Epidermal melanocyte (primary cell): ENCODE data around the gene STT3A.

Experiments
- DNase-seq: peaks from one replicate; pipeline ENCODE4 v3.0.0; 2011; ENCODE audit warnings: low spot score; ENCODE audit not compliant: insufficient read length

Gene STT3A

DNA sequence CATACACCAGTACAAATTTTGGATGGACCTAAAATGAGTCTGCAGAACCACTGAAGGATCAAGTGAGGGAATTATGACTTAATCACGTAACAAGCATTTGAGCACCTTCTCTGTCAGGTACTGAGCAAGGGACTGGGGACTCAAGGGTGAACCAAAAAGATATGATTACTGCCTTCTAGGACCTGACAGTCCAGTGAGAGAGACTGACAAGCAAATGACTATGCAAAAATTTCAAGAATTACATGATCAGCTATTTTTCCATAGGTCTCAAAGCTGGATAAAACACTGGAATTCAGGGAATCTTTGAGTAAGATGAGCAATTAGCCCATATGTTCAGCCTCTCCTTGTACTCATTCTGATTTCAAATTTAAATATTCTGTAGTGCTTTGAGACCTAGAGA, 5.2 kb upstream of the STT3A start:
- no peak for DNase-seq

DNA sequence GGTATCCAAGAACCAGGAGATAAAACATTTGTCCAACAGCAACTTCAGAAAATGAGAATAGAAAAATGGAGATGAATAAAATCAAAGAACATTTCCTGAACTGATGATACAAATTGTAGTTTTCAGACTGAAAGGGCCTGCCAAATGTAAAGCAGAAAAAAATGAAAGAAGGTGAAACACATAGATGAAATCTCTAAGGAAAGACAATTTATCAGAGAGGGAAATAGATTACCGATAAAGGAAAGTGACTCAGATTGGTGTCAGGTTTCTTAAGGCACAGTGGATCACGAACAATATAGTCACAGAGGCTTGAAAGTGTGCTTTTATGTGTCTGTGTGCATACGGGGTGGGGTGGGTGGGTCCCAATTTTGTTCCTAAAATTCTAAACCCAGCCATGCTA, 4.1 kb upstream of the STT3A start:
- DNase-seq = no peak

GRCh38 chr11:125591649-125592304, 875 bp upstream of the STT3A start:
- no peak for DNase-seq

- no peak for DNase-seq
Observed at GRCh38 chr11:125593114-125593820, 615 bp downstream of the STT3A start.

DNA sequence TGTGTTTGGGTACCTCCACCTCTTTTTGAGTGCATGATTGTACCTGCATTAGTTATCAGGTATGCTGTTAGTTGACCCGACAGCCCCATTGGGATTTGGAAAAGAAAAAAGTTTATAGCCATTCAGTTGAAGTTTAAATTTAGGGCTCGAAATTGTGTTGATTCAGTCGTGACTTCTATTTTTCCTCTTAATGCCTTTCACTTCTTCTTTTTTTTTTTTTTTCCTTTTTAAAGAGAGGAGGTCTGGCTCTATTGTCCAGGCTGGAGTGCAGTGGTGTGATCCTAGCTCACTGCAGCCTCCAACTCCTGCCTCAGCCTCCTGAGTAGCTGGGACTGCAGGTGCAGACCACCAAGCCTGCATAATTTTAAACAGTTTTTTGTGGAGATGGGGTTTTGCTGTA, 2.3 kb downstream of the STT3A start:
- no peak for DNase-seq

- no peak for DNase-seq
Observed at GRCh38 chr11:125600663-125601062, 8.0 kb downstream of the STT3A start.

GRCh38 chr11:125603207-125603606, 10.6 kb downstream of the STT3A start:
- no peak for DNase-seq

DNA sequence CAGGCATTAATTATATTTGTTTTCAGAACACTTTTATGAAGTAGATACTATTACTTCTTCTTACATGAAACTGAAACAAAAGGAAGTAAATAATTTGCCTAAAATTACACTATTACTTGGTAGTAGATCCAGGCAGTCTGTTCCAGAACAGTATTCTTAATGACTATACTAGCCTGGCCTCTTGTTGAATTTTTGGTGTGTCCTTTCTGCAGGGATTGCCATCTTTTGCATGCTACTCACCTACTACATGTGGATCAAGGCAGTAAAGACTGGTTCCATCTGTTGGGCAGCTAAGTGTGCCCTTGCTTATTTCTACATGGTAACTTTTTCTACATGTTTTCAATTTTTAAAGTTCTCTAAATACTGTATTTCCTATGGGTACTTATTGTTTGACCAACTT, 12.8 kb downstream of the STT3A start:
- DNase-seq = no peak

- DNase-seq = no peak
Observed at GRCh38 chr11:125609545-125609944, 16.9 kb downstream of the STT3A start.

- no peak for DNase-seq
Observed at GRCh38 chr11:125618383-125618782, 25.7 kb downstream of the STT3A start.

DNA sequence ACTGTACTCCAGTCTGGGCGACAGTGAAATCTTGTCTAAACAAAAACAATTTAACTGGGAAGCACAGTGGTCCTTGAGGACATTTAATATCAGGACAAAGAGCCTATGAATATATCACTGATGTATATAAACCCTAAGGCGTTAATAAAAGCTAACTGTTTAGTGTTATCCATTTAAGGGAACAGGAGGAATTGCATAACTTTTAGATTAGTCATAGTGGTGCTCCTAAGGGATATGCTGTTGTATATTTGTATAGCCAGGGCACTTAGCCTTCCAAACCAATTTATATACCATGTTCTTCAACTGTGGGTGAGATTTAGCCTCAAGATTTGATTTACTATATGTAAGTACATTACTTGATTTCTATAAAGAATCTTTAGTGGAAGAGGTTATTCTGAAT, 29.3 kb downstream of the STT3A start:
- no peak for DNase-seq

GRCh38 chr11:125623064-125623463, 30.4 kb downstream of the STT3A start:
- no peak for DNase-seq

- DNase-seq = no peak
Observed at GRCh38 chr11:125624756-125625213, 32.1 kb downstream of the STT3A start, which contains the start of gene CHEK1. TSS of gene CHEK1 (plus strand) at chr11:125625163. CDS start at chr11:125626769, 1,606 bp downstream.

DNA sequence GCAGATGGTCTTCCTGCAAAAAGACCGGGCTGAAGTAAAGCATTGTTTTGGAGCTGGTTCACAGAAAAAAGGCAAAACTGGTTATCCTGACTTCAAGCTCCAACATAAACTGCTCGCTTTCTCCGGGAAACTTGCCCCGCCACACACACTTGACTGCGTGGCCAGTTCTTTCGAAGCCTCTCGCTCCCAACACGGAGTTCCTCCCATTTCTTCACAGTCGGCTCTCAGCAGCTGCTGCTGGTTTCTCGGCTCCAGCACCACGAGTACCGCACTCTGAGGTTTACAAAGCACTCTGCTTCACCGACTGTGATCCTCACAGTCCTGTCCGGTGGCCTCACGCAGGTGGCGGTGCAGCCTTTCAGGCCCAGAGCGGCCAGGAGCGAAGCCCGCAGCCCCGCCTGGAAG, 32.6 kb downstream of the STT3A start:
- DNase-seq = no peak

DNA sequence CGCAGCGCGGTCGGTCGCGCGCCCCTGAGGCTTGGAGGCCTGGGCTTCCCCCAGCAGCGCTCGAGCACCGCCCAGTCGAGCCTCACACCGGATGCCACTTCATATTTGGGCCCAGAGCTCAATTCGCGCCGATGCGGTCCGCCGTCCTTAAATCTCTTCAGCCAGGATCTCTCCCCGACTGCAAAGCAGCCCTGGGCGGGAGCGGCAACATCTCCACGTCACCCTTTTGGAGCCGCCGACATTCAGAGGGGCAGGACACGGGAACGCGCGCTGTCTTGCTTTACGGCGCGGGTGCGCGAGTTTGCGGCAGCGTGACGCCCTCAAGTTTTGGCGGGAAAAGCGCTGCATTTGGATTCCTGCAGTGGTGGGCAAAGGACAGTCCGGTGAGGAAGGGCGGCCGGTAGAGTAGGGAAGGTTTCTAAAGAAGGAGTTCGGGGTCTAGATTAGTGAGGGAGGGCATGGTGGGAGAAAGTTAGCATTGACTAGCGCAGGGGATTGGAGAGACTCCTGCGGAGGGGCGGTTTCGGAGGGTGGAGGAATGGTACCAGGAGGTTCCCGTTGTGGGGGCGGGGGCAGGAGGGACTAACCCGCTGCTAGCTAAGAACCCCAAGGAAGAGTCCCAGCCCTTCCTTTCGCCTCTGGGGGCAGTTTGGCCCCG, 33.1 kb downstream of the STT3A start:
- peak; percentile 54 for DNase-seq

DNA sequence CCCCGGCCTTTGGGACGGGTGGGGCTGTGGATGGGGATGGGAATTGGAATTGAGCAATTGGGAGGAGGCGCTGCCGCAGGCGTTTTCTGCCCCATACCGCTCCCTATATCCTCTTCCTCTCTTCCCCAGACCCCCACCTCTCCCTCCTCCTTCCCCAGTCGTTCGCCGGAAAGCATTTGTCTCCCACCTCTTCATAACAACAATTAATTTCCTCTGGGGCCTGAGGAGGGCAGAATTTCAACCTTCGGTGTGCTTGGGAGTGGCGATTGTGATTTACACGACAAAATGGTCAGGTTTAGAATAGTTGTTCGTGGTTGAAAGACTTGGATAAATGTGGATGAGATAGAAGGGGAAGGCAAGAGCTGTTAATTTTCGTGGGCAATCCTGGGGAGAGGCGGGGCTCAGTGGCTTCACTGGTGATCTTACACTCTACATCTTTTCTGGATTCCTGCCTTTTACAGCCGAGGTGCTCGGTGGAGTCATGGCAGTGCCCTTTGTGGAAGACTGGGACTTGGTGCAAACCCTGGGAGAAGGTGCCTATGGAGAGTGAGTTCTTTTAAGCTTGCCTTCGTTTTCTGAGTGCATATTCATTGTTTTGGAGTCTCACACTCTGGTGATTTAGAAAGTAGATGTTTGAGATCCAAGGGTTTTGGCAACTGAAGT, 33.8 kb downstream of the STT3A start:
- DNase-seq = no peak

DNA sequence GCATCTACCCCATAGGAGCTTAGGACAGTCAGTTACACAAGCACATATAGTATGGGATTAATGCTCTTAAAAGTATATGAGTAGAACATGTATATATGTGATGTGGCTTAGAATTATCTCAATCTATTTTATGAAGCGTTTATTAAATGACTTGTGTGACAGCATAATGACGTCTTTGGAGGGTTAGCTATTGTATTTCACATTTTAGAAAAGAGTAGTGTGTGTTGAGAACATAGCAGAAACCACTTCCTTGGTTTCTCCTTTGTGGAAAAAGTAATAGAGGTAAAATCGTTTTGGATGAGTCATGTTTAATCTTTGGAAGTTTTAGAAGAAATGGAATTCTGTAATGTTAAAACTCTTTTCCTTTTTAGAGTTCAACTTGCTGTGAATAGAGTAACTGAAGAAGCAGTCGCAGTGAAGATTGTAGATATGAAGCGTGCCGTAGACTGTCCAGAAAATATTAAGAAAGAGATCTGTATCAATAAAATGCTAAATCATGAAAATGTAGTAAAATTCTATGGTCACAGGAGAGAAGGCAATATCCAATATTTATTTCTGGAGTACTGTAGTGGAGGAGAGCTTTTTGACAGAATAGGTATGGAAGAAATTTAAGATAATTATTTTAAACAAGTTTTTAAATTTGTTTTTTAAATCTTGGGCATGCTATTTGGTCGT, 34.7 kb downstream of the STT3A start:
- DNase-seq = no peak

DNA sequence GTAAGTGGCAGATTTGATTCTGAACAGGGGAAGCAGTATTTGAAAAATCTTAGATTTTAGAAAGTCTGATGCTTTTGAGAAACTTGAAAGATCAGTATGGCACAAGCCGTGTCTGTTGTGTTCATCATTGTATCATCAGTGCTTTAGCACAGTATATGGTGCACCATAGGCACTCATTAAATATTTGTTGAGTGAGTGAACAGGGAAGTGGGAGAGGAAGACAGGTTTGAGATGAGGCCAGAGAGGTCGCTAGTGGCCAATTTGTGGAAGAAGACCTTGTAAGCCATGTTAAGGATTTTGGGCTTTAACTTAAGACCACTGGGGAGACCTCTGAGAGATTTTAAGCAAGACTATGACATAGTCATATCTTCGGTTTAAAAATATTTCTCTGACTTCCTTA, 45.2 kb downstream of the STT3A start:
- no peak for DNase-seq

- no peak for DNase-seq
Observed at GRCh38 chr11:125638315-125638714, 45.7 kb downstream of the STT3A start.

- no peak for DNase-seq
Observed at GRCh38 chr11:125645871-125646270, 53.2 kb downstream of the STT3A start.

- no peak for DNase-seq
Observed at GRCh38 chr11:125649465-125650166, 57.0 kb downstream of the STT3A start.
